KOPT-K1 (cell line): ENCODE results near the gene BIVM.
A peak's percentile ranks its signal among the peaks of the same experiment; 100 is the strongest.

Experiments
- H3K27ac ChIP-seq: fragments of 200-600 bp; sonication (generic); 2 replicates; pipeline ENCODE4 v1.5.1; 2016; ENCODE audit warnings: antibody characterized with exemption, mild to moderate bottlenecking, low read depth, low read length; ENCODE audit not compliant: poor library complexity, severe bottlenecking
- H3K36me3 ChIP-seq: fragments of 200-600 bp; sonication (generic); 2 replicates; pipeline ENCODE4 v1.5.1; 2017; ENCODE audit warnings: antibody characterized with exemption, mild to moderate bottlenecking, low read length, moderate library complexity; ENCODE audit not compliant: insufficient read depth
- H3K9me3 ChIP-seq: fragments of 200-600 bp; sonication (generic); 2 replicates; pipeline ENCODE4 v1.5.1; 2017; ENCODE audit warnings: antibody characterized with exemption, low read length, mild to moderate bottlenecking; ENCODE audit not compliant: insufficient read depth, poor library complexity, severe bottlenecking

Gene BIVM

DNA sequence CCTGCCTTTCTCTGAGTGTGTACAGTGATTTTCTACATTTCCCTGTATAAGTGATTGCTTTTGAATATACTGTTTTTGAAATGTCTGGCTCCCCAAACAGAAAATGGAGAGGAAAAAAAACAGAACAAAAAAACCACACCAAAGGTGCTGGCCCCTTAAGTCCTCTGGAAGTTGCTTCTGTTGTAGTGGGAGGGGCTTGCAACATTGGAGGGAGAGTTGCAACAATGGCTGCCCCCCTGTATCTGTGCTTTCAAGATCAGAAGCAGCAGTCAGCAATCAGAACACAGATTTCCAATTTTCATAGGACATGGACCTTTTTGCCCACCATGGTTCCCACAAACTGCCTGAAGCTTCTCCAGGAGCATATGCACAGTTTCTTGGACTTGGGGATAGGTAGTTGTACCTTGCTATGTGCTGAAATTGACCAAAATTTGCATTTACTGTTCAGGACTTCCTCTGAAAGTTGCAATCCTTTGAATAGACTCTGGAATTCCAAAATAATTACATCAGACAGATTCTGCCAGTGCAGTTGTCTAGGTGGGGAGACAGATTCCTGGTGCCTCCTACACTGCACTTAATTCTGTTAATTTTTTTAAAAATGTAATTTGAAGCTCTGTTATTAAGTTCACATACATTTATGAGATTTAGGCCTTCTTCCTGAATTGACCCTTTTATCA lies 13.8 kb downstream of the BIVM start:
- H3K27ac ChIP-seq: peak overlapping the region; percentile 45
- peaks cover 9% of the 10 kb centered on the region for H3K9me3 ChIP-seq
- H3K36me3 ChIP-seq: no peaks in the 10 kb centered on the region

DNA sequence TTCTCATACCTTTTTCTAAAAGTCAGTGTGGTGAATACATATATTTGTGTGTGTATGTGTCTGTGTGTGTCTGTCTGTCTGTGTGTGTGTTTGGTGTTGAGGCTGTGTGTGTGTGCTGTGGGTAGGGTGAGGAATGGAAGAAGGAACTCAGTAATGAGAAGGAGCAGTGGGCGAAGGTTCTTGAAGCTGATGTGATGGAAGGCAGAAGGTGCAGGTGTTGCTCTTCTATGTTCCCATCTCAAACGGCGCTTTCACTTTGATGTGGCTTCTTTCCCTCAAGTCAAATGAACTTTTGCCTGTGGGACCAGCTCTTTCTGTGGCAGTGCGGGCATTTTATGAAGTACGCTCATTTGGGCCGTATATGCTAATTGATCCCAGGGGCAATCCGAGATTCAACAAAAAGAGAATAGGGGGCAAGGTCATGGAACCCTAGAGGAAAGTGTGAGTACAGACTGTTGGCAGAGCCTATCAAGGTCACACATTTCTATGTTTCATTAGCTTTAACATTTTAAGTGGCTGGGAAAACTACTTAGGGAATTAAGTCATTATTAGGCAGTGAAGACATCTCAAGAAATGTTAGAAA lies 15.2 kb downstream of the BIVM start:
- Histone ChIP-seq H3K27ac (peak overlapping the region; percentile 45), H3K9me3 (peaks cover 9% of the 10 kb centered on the region), H3K36me3 (no peaks in the 10 kb centered on the region)

DNA sequence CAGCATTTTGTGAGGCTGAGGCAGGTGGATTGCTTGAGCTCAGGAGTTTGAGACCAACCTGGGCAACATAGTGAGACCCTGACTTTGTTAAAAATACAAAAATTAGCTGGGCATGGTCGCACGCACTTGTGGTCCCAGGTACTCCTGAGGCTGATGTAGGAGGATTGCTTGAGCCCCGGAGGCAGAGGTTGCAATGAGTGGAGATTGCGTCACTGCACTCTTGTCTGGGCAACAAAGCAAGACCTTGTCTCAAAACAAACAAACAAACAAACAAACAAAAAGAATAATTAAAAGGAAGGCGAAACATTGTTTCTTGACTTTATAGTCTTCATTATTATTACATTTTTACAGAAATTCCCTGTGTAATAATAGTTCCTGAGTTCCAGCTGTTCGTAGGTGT lies 15.9 kb downstream of the BIVM start:
- Histone ChIP-seq H3K9me3 (peaks cover 9% of the 10 kb centered on the region), H3K36me3 (no peaks in the 10 kb centered on the region), H3K27ac (no peak overlapping the region)

DNA sequence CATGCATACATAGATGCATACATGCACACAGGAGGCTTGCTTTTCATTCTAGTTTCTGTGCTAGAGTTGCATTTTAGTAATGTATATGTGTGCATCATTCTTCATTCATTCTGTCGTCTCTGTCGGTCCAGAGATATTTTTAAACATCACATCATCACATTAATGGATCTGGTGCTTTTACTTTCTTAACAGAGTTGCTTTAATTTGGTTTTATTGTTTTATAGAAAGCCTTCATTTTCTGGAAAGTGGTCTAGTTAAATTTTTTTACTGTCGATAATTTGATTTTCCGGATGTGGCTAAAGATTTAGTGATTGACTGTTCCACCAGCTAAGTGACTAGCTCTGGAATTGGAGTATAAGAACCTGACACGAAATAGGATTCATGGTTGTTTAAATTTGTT lies 16.9 kb downstream of the BIVM start:
- H3K27ac ChIP-seq: no peak overlapping the region
- no peaks in the 10 kb centered on the region for H3K36me3 ChIP-seq
- H3K9me3 ChIP-seq: peaks cover 9% of the 10 kb centered on the region

DNA sequence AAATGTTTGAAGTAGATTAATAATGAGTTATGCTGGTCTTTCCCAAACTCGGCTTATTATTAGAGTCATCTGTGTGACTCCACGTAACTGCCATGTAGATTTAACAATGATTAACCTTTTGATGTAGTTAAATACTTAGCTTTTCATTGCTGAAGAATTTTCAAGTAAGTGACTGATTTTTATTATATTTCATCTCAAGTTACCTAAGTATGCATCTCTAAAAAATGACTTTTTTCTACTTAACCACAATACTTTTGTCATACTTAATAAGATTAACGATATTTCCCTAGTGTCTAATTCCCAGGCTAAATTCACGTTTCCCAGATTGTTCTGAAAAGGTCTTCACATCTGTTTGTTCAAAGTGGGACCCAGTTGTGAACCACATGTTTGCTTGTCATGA lies 17.8 kb downstream of the BIVM start:
- Histone ChIP-seq H3K27ac (no peak overlapping the region), H3K36me3 (no peaks in the 10 kb centered on the region), H3K9me3 (peaks cover 2% of the 10 kb centered on the region)

DNA sequence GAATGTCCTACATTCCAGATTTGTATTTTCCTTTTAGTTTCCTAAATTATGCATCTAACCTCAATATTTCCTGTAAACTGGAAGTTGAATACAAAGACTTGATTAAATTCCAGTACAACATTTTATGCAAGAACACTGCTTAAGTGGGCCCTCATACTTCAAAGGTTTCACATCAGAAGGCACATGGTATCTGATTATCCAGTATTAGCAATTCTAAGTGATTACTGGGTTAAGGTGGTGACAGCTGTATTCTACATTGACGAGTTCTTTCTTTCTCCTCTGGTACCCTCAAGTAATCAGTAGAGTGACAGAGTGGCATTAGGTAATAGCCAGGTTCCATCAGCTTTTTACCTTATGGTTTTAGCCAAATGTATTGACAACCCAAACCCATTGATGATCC lies 18.3 kb downstream of the BIVM start:
- peaks cover 5% of the 10 kb centered on the region for H3K36me3 ChIP-seq
- no peaks in the 10 kb centered on the region for H3K9me3 ChIP-seq
- no peak overlapping the region for H3K27ac ChIP-seq

DNA sequence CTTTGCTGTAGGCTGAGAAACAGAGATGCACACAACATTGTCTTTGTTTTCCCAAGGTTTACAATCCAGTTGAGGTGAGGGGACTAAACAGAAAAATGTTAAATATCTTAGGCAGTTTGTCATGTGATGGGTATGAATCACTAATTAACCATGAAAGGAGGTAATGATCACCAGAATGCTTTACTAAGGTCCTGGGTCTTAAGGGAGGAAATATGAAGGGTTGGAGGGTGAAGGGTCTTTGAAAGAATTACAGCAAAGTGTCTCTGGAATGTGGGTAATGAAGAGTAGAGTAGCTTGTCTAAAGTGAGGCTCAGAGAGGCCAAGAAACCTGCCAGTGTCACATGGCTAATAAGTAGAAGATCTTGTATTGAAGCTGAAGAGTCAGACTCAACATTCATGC lies 19.0 kb downstream of the BIVM start:
- Histone ChIP-seq H3K27ac (no peak overlapping the region), H3K9me3 (peaks cover 2% of the 10 kb centered on the region), H3K36me3 (peaks cover 7% of the 10 kb centered on the region)

DNA sequence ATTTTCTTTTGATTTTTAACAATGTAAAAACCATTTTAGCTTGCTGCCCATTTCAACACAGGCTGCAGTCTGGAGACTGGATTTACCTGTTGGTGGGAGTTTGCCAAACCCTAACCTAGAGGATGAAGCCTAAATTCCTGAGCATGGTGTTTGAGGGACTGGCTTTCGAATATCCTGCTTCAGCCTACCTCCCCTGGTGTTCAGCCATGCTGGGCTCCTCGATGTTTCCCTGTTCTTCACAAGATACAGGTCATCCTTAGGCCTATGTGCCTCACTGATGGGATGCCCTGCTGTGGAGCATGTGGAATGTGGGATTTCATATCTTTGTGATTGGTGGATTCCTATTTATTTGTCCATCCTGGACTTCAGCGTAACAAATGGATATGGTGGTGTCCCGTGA lies 26.5 kb downstream of the BIVM start:
- Histone ChIP-seq H3K27ac (no peak overlapping the region), H3K9me3 (peaks cover 8% of the 10 kb centered on the region), H3K36me3 (peaks cover 7% of the 10 kb centered on the region)

DNA sequence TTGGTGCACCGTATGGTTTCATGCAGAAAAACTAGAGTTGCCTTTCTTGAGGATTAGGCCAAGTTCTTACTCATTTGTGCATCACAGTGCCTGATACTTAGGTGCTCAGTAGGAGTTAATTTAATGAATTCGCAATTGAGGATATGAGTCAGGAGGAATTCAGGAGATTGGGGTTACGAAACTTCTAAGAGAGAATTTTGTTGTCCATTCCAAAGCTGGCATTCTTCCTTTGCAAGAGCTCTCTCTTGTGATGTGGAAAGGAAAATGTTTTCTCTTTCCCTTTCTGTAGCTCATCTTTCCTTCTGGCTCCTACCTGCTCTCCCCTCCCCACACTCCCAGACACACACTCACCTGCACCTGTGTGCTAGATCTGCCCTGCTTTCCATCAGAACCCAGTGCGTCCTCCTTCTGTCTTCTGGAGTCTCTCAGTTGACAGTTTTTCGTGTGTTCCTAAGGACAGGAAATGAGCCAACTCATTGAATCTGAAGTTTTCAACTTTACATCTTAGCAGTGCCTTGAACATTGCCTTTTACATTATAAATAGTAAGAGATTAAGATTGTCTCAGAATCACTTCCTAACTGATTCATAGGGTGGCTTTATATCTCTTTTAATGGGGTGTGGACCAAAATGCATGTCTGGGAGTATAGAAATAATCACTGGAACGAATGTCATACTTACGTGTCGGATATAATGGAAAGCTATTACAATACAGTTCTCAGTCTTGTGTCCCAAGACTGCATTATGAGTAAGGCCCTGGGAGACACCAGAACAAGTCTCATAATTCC lies 27.2 kb downstream of the BIVM start:
- Histone ChIP-seq H3K9me3 (peaks cover 8% of the 10 kb centered on the region), H3K27ac (no peak overlapping the region), H3K36me3 (peaks cover 7% of the 10 kb centered on the region)

DNA sequence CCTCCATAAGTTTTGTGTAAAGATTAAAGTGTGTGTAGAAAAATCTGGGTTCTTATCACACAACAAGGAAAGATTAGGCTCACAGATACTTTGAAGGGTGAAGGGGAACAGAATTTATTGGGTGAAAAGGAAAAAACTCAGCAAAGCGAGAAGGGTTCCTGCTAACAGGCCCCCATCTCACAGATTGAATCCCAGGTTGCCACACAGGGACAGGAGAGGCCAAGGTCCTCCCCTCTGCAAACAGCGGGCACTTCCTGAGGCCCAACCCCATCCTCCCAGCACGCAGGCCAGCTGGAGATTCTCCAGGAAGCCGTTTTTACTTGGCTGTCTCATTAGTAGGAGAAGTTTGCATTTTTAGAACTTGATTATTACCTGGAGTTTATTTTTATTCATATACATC lies 31.7 kb downstream of the BIVM start:
- no peaks in the 10 kb centered on the region for H3K9me3 ChIP-seq
- no peak overlapping the region for H3K27ac ChIP-seq
- peaks cover 4% of the 10 kb centered on the region; the same call in 1 of the 2 replicates for H3K36me3 ChIP-seq

DNA sequence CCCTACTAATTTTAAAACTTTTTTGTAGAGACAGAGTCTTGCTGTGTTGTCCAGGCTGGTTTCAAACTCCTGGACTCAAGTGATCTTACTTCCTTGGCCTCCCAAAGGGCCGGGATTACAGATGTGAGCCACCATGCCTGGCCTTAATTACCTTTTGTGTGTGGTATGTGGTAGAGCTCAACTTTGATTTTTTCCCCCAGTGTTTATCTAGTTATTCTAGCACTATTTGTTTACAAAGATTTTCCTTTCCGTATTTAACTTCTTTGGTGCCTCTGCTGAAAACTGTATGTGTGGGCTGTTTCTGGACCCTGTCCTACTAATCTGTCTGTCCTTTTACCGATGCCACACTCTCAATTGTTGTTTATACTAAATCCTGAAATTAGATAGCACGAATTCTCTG lies 37.6 kb downstream of the BIVM start:
- peaks cover 4% of the 10 kb centered on the region; the same call in 1 of the 2 replicates for H3K36me3 ChIP-seq
- no peaks in the 10 kb centered on the region for H3K9me3 ChIP-seq
- H3K27ac ChIP-seq: no peak overlapping the region

DNA sequence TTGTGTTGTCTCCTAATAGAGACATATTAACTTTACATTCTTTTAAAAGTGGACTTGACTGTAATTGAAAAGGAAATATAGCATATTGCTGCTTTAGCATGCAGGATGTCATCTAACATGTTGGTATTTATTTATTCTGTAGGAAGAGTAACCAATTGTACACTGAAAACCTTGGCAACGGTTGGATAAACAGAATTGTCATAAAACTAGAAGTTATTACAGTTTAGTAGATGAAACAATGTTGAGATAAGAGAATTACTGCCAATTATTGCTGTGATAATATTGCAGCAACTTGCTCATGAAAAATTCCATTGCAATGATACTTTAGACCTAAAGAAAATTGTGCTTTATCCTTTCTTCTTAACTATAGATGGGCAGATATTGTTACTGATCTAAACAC lies 39.4 kb downstream of the BIVM start:
- H3K27ac ChIP-seq: no peak overlapping the region
- H3K9me3 ChIP-seq: no peaks in the 10 kb centered on the region
- H3K36me3 ChIP-seq: peaks cover 4% of the 10 kb centered on the region; the same call in 1 of the 2 replicates

DNA sequence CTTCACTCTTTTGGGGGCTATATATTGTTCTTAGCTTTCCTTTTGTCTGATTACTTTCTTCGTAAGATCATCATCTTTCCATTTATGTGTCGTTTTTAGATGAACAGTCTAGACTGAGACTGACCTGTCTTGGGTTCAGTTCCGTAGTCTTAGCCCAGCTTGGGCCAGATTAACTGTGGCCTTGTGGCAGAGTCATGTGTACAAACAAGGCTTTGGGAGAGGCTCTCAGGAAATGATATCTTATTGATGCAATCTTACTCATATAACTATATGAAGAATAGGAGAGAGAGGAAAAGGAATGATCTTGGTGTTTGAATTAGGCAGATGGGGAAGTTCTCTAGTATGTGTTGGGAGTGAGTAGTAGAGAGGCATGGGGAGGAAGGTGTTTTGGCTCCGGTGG lies 40.1 kb downstream of the BIVM start:
- Histone ChIP-seq H3K27ac (no peak overlapping the region), H3K36me3 (peaks cover 4% of the 10 kb centered on the region; the same call in 1 of the 2 replicates), H3K9me3 (no peaks in the 10 kb centered on the region)

DNA sequence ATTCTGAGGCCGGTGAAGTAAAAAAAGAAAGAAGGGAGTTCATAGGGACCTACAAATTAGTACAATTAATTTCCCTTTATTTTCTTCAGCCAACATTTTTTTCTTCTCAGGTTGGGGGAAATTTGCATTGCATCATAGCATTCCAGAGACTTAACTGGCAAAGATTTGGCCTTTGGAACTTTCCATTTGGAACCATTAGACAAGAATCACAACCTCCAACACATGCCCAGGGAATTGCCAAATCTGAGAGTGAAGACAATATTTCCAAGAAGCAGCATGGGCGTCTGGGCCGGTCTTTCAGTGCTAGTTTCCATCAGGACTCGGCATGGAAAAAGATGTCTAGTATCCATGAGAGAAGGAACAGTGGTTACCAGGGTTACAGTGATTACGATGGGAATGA lies 40.5 kb downstream of the BIVM start:
- Histone ChIP-seq H3K36me3 (peaks cover 4% of the 10 kb centered on the region; the same call in 1 of the 2 replicates), H3K9me3 (no peaks in the 10 kb centered on the region), H3K27ac (no peak overlapping the region)

DNA sequence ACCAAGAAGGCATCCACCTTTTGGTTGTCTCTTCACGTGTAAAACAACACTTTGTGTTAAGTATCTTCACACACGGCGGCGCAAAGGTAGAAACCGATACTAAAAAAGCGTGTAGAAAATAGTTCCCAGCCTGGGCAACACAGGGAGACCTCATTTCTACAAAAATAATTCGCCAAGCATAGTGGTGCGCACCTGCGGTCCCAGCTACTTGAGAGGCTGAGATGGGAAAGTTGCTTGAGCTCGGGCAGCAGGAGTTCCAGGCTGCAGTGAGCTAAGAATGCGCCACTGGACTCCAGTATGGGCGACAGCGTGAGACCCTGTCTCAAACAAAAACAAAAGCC lies 46.3 kb downstream of the BIVM start:
- H3K27ac ChIP-seq: peak overlapping the region; percentile 90

More for the DNA sequence above, 46.3 kb downstream of the BIVM start:
- no peaks in the 10 kb centered on the region for H3K9me3 ChIP-seq
- peaks cover 9% of the 10 kb centered on the region for H3K36me3 ChIP-seq
